HUES6 (cell line): ENCODE measurements around the gene ELOVL2.

Experiments used
- H3K27ac ChIP-seq: 2 replicates; pipeline ENCODE4 v1.7.0; 2013; ENCODE audit warnings: low read depth, mild to moderate bottlenecking, low read length, inconsistent platforms
- H3K27me3 ChIP-seq: 2 replicates; pipeline ENCODE4 v1.6.1; 2013; ENCODE audit warnings: low read length; ENCODE audit not compliant: control insufficient read depth, insufficient read depth
- H3K36me3 ChIP-seq: 2 replicates; pipeline ENCODE4 v1.6.1; 2013; ENCODE audit warnings: low read length; ENCODE audit not compliant: control insufficient read depth, insufficient read depth
- H3K4me1 ChIP-seq: 2 replicates; pipeline ENCODE4 v1.6.1; 2013; ENCODE audit warnings: low read length; ENCODE audit not compliant: control insufficient read depth, insufficient read depth
- H3K4me3 ChIP-seq: 2 replicates; pipeline ENCODE4 v1.5.1; 2013; ENCODE audit warnings: low read depth, low read length
- H3K9ac ChIP-seq: one replicate; pipeline ENCODE4 v1.6.1; 2013; ENCODE audit warnings: mild to moderate bottlenecking, low read length
- H3K9me3 ChIP-seq: 2 replicates; pipeline ENCODE4 v1.6.1; 2013; ENCODE audit warnings: low read depth, low read length; ENCODE audit not compliant: control insufficient read depth, insufficient read depth

Gene ELOVL2

DNA sequence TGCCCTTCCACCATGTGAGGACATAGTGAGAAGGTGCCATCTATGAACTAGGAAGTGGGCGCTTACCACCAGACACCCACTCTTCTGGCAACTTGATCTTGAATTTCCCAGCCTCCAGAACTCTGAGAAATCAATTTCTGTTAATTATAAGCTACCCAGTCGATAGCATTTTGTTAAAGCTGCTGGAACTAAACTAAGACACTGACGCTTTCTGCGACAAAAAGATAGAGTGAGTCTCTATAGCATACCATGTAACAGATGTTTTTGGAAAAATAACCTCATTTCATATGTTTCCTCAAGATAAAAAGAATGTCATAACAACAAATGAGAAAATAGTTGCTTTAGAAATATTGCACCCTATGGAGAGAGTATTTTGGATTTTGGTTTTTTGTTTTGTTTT lies 34.2 kb upstream of the ELOVL2 start:
- no peaks in the 10 kb centered on the region for H3K27me3 ChIP-seq
- H3K9me3 ChIP-seq: no peaks in the 10 kb centered on the region
- H3K4me1 ChIP-seq: peaks cover 18% of the 10 kb centered on the region
- H3K4me3 ChIP-seq: no peak overlapping the region
- H3K9ac ChIP-seq: no peak overlapping the region
- no peak overlapping the region for H3K27ac ChIP-seq
- H3K36me3 ChIP-seq: no peaks in the 10 kb centered on the region

DNA sequence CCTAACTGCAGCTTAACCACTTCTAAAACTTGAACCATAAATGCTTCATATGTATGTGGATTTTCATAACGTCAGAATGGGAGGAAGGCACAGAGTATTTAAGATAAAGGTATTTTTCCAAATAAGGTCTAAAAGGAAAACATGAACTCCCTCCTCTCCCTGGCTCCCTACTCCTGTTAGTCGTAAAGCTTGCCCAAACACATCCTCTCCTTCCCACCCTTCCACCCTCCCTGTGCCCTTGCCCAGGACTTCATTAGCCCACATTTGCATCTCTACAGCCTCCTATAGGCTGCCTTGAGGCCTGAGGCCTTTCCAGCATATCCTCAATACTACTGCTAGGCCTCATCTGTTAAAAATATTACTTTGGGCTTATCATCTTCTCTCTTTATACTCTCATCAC lies 32.4 kb upstream of the ELOVL2 start:
- H3K27ac ChIP-seq: no peak overlapping the region
- H3K27me3 ChIP-seq: no peaks in the 10 kb centered on the region
- peaks cover 18% of the 10 kb centered on the region for H3K4me1 ChIP-seq
- H3K9me3 ChIP-seq: no peaks in the 10 kb centered on the region
- no peak overlapping the region for H3K4me3 ChIP-seq
- H3K36me3 ChIP-seq: no peaks in the 10 kb centered on the region
- H3K9ac ChIP-seq: no peak overlapping the region

DNA sequence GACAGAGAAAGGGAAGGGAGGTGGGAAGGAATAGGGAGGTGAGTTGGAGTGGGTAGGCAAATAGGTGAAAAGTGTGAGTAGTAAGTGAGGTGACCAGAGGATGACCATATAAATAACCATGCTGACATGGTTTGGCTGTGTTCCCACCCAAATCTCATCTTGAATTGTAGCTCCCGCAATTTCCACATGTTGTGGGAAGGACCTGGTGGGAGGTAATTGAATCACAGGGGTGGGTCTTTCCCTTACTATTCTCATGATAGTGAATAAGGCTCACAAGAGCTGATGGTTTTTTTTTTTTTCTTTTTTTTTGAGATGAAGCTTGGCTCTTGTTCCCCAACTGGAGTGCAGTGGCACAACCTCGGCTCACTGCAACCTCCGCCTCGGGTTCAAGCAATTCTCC lies 28.0 kb upstream of the ELOVL2 start:
- peaks cover 18% of the 10 kb centered on the region for H3K4me1 ChIP-seq
- no peak overlapping the region for H3K27ac ChIP-seq
- H3K27me3 ChIP-seq: no peaks in the 10 kb centered on the region
- H3K9ac ChIP-seq: no peak overlapping the region
- no peaks in the 10 kb centered on the region for H3K9me3 ChIP-seq
- H3K4me3 ChIP-seq: no peak overlapping the region
- H3K36me3 ChIP-seq: no peaks in the 10 kb centered on the region

DNA sequence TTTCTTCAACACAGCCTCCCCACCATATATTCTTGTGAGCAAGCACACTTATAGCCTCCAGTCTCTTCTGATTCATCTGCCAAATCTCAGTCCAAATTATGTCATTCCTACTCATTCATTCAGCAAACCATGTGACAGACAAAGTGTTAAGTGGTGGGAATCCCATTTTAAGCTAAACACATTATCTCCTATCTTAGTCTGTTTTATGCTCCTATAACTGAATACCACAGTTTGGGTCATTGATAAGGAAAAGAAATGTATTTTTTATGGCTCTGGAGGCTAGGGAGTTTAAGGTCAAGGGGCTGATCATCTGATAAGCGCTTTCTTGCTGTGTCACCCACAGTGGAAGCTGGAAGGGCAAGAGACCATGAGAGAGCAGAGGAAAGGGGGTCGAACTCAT lies 25.7 kb upstream of the ELOVL2 start:
- H3K9ac ChIP-seq: no peak overlapping the region
- no peaks in the 10 kb centered on the region for H3K27me3 ChIP-seq
- H3K4me1 ChIP-seq: no peaks in the 10 kb centered on the region
- no peaks in the 10 kb centered on the region for H3K9me3 ChIP-seq
- no peak overlapping the region for H3K27ac ChIP-seq
- H3K36me3 ChIP-seq: no peaks in the 10 kb centered on the region
- H3K4me3 ChIP-seq: no peak overlapping the region

DNA sequence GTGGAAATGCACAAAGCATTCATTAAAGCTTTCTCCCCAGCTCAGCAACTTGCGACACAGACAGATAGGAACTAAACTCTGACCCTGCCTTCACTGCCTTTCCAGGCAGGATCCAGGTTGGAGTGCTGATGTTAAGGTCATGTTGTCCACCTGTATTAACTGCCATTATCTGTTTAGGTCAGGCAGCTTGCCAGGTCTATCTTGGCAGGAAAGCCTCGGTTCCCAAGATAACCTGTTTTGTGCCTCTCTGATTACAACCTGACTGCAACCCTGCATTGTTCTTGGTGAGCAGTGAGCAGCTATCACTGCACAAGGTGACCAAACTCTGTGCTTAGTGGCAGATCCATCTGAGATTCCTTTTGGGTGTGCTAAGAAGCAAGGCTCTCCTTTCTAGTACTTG lies 23.2 kb upstream of the ELOVL2 start:
- no peak overlapping the region for H3K9ac ChIP-seq
- H3K36me3 ChIP-seq: no peaks in the 10 kb centered on the region
- H3K27ac ChIP-seq: no peak overlapping the region
- no peaks in the 10 kb centered on the region for H3K27me3 ChIP-seq
- no peak overlapping the region for H3K4me3 ChIP-seq
- H3K4me1 ChIP-seq: no peaks in the 10 kb centered on the region
- no peaks in the 10 kb centered on the region for H3K9me3 ChIP-seq

DNA sequence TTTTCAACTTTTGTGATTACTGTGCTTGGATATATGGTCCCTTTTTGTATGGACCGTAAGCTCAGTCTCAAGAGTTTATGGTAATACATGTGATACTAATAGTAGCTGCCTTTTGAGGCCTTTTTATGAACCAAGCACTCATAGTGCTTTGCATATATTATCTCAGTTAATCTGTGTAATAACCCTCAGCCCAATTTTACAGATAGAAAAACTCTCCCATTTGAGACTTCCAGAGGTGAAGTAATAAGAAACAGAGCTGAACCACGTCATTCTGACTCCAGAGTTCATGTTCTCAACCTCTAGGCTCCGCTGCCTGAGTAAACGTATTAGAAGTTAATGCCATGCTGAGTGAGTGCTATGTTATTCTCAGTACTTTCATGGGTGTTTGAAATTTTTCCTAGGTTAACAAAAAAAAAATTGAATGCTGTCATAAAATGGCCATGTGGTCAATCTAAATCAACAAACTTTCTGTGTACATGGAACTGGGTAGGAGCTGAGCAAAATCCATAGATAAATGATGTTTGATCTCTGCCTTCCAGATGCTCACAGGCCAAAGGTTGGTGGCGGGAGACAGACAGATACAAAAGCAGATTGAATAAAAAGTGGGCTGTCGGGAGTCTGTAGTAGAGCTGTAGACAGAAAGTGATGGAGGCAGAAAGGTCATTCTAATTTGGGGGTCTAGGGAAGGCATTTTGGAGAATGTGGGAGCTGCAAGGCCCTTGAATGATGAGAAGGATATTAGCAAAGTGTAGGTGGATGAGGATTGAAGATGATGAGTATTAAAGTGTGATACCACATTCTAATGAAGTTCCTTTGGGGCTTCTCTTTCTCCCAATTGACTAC lies 22.6 kb upstream of the ELOVL2 start:
- no peaks in the 10 kb centered on the region for H3K4me1 ChIP-seq
- H3K9ac ChIP-seq: no peak overlapping the region
- no peaks in the 10 kb centered on the region for H3K9me3 ChIP-seq
- no peaks in the 10 kb centered on the region for H3K27me3 ChIP-seq
- no peak overlapping the region for H3K4me3 ChIP-seq
- no peaks in the 10 kb centered on the region for H3K36me3 ChIP-seq
- no peak overlapping the region for H3K27ac ChIP-seq

DNA sequence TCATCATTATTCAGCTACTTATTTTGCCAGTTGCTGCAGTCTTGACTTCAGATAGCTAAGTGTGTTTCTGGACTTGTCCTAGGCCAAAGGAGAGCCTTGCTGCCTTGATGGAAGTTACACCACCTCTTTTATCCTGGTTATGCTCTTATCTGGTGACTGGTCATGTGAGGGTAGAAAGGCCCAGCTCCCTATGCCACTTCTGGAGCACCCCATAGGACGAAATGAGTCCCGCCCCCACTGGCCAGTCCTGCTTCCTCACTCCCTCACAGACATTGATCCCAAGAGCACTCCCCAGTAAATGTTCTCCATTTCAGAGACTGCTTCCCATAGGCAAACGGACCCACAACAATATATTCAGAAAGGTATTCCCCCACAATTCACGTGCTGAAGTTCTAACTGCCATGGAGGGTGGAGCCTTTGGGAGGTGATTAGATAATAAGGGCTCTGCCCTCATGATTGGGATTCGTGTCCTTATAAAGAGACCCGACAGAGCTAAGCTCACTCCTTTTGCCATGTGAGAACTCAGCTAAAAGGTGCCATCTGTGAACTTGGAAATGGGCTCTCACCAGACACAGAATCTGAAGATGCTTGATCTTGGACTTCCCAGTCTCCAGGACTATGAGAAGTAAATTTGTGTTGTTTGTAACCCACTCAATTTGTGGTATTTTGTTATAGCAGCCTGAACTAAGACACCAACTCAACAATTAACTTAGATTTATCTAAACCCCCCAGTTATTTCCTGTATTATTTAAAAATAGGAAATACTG lies 21.5 kb upstream of the ELOVL2 start:
- no peaks in the 10 kb centered on the region for H3K9me3 ChIP-seq
- no peaks in the 10 kb centered on the region for H3K36me3 ChIP-seq
- no peaks in the 10 kb centered on the region for H3K4me1 ChIP-seq
- no peak overlapping the region for H3K27ac ChIP-seq
- H3K4me3 ChIP-seq: no peak overlapping the region
- H3K27me3 ChIP-seq: no peaks in the 10 kb centered on the region
- H3K9ac ChIP-seq: no peak overlapping the region

DNA sequence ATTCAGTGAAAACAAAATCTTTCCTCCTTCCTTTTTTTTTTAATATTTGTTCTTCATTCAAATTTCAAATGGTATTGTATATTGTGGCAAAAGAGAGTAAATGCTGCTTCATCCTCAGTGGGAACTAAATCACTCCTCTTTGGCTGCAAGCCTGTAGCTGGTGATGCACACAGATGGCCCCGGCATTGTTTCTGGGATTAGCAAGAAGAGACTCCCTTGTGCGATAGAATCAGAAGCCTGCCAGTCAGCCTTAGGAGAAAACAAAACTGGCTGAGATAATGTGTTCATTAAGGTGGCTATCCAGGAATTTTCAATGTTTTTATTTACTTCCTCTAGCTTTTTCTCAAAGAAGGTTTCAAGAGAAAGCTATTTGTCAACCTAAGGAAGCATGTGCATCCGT lies 20.7 kb upstream of the ELOVL2 start:
- no peaks in the 10 kb centered on the region for H3K36me3 ChIP-seq
- H3K4me1 ChIP-seq: no peaks in the 10 kb centered on the region
- H3K4me3 ChIP-seq: no peak overlapping the region
- H3K9ac ChIP-seq: no peak overlapping the region
- H3K27me3 ChIP-seq: no peaks in the 10 kb centered on the region
- no peaks in the 10 kb centered on the region for H3K9me3 ChIP-seq
- H3K27ac ChIP-seq: no peak overlapping the region

DNA sequence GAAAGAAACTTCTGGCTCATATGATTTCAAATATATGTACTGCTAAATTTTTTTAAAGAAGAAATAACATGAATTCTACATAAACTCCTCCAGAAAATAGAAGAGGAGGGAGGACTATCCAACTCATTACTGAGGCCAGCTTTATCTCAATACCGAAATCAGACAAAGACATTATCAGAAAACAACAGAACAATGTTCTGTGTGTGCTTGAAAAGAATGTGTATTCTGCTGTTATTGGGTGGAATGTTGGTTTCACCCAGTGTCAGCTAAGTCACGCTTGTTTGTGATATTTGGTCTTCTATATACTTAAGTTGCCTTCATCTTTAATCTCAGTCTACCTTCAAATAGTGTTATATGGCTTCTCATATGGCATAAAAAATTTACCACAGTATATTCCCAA lies 18.6 kb upstream of the ELOVL2 start:
- H3K4me1 ChIP-seq: no peaks in the 10 kb centered on the region
- no peak overlapping the region for H3K9ac ChIP-seq
- H3K27ac ChIP-seq: no peak overlapping the region
- no peaks in the 10 kb centered on the region for H3K36me3 ChIP-seq
- H3K4me3 ChIP-seq: no peak overlapping the region
- H3K27me3 ChIP-seq: no peaks in the 10 kb centered on the region
- H3K9me3 ChIP-seq: no peaks in the 10 kb centered on the region

DNA sequence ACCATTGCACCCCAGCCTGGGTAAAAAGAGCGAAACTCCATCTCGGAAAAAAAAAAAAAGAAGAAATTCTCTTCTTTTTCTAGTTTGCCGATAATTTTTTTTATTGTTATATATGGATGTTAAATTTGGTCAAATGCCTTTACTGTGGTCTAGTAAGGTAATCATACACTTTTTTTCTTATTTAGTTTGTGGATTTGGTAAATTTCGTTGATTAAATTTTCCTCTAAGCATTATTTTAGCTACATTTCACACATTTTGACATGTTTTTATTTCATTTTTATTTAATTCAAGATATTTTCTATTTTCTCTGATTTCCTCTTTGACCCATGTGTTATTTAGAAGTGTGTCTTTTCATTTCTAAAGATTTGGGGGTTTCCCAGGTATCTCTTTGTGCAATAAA lies 18.0 kb upstream of the ELOVL2 start:
- Histone ChIP-seq H3K4me1 (no peaks in the 10 kb centered on the region), H3K27me3 (no peaks in the 10 kb centered on the region), H3K36me3 (no peaks in the 10 kb centered on the region), H3K9me3 (no peaks in the 10 kb centered on the region), H3K27ac (no peak overlapping the region), H3K4me3 (no peak overlapping the region), H3K9ac (no peak overlapping the region)

DNA sequence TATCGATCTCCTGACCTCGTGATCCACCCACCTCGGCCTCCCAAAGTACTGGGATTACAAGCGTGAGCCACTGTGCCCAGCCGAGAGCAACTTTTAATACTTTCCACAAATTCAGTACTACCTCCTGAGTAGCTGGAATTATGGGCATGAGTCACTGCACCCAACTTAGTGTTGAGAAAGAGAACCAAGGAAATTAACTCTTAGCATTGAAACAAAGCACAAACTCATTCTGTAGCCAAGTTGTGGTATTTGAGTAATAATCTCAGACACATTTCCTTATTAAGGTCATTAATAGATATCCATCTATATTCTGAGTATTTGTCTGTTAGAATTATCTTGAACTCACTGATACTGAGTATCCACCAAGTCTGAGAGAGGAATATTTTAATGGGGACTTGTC lies 14.3 kb upstream of the ELOVL2 start:
- Histone ChIP-seq H3K27me3 (no peaks in the 10 kb centered on the region), H3K27ac (no peak overlapping the region), H3K9me3 (no peaks in the 10 kb centered on the region), H3K4me3 (no peak overlapping the region), H3K9ac (no peak overlapping the region), H3K36me3 (no peaks in the 10 kb centered on the region), H3K4me1 (no peaks in the 10 kb centered on the region)
